Stomach (tissue), 4 donors: ENCODE measurements around the gene DRC1.

Experiments
- EP300 ChIP-seq: sonication (generic); formaldehyde crosslinking; IDR thresholded peaks from one replicate; pipeline ENCODE4 v1.6.1; 2017; ENCODE audit warnings: antibody characterized with exemption
- POLR2A ChIP-seq, 4 donors: fragments of 450-650 bp; IDR thresholded peaks; one replicate each; pipeline ENCODE4 v1.6.1; 2016; ENCODE audit warnings: antibody characterized with exemption in 4 of 4, control low read depth in 2 of 4, mild to moderate bottlenecking in 1 of 4, moderate library complexity in 1 of 4

- TF ChIP-seq EP300 (no peak), POLR2A (IDR thresholded peaks at IDR 0.05) (no peak)
Observed at GRCh38 chr2:26432363-26432762, 30.6 kb downstream of the DRC1 start.
